Left lung (tissue), 10 donors: ENCODE results near the gene IDI2. TPM values are rescaled to one million over a fixed set of nuclear protein-coding genes. Genes with fewer than 3 reads are reported as not detected.
A peak's percentile ranks its signal among the peaks of the same experiment; 100 is the strongest.

Experiments
- ATAC-seq: fragments of 200-7000 bp; cut with Tn5 transposase; one replicate; pipeline ENCODE4 v1.9.1; 2020; ENCODE audit warnings: moderate library complexity
- DNase-seq, 4 donors: peaks; one replicate each; pipeline ENCODE4 v3.0.0-alpha.2; 2013 to 2020
- H3K27ac ChIP-seq, 2 donors: fragments of 200-600 bp; sonication (generic) in 1 of 2; one replicate each; pipeline versions ENCODE4 v1.5.0 to v1.8.0; 2020 to 2021
- H3K27me3 ChIP-seq, 2 donors: fragments of 200-600 bp; sonication (generic) in 1 of 2; one replicate each; pipeline versions ENCODE4 v1.5.0 to v1.8.0; 2020 to 2021
- H3K36me3 ChIP-seq, 2 donors: fragments of 200-600 bp; sonication (generic) in 1 of 2; one replicate each; pipeline versions ENCODE4 v1.5.0 to v1.8.0; 2020 to 2021
- H3K4me1 ChIP-seq, 2 donors: fragments of 200-600 bp; one replicate each; pipeline ENCODE4 v1.8.0; 2021
- H3K4me3 ChIP-seq, 2 donors: fragments of 200-600 bp; sonication (generic) in 1 of 2; one replicate each; pipeline versions ENCODE4 v1.5.0 to v1.8.0; 2020 to 2021; ENCODE audit warnings: mild to moderate bottlenecking in 1 of 2
- H3K9me3 ChIP-seq, 2 donors: fragments of 200-600 bp; sonication (generic) in 1 of 2; one replicate each; pipeline versions ENCODE4 v1.5.0 to v1.8.0; 2020 to 2021
- CTCF ChIP-seq, 2 donors: fragments of 200-600 bp; sonication (generic) in 1 of 2; IDR thresholded peaks; one replicate each; pipeline versions ENCODE4 v1.5.0 to v1.8.0; 2021; ENCODE audit warnings: antibody characterized with exemption in 2 of 2
- intact Hi-C, 2 donors: fragments of 100-400 bp; cut with DNase I; formaldehyde crosslinking; loops; one replicate each; pipeline versions ENCODE4 v1.11.2 to v1.14.2; 2022
- polyA plus RNA-seq, 6 donors: library from polyadenylated mRNA; unstranded; fragments of 120-200 nt; gene quantifications; one replicate each; pipeline ENCODE4 v1.2.1, GENCODE V29; 2013; ENCODE audit not compliant: insufficient read length in 6 of 6
- total RNA-seq, 2 donors: library from RNA; stranded (reverse); fragmentation: NEBNext Ultra II Directional; extraction: Animal tissue kit (Norgen Biotek cat#: 25700); gene quantifications; one replicate each; pipeline ENCODE4 v1.2.1, GENCODE V29; 2021
- donor health status: DM: no; HTN: yes; CAD: no.
- donor health status: DM: no; HTN: no; CAD: no.

Gene IDI2
- total and polyA plus RNA-seq, 8 donors: 0.17 to 0.24 (median 0.17) TPM; not detected in 5

GRCh38 chr10:1047937-1048336, 22.3 kb upstream of the IDI2 start:
- peaks cover 0 to 9% of the 10 kb centered on the region in 2 donors for H3K36me3 ChIP-seq
- no peaks in the 10 kb centered on the region for H3K27me3 ChIP-seq
- no peaks in the 10 kb centered on the region for H3K9me3 ChIP-seq
- H3K4me3 ChIP-seq: peak overlapping the region; percentile 52 to 89
- H3K27ac ChIP-seq: peak overlapping the region; percentile 97 to 100
- intact Hi-C loops: no loop called here
- no peak for ATAC-seq
- peaks cover 9 to 70% of the 10 kb centered on the region in 2 donors for H3K4me1 ChIP-seq
- no peak for DNase-seq
- no peak for TF ChIP-seq CTCF (IDR thresholded peaks at IDR 0.05)

- ATAC-seq (no peak), DNase-seq (no peak)
- H3K27me3 ChIP-seq: no peaks in the 10 kb centered on the region
- peak overlapping the region in 1 of 2 donors; percentile 96 for H3K27ac ChIP-seq
- H3K4me3 ChIP-seq: peak overlapping the region in 1 of 2 donors; percentile 8
- H3K9me3 ChIP-seq: no peaks in the 10 kb centered on the region
- H3K4me1 ChIP-seq: peaks cover 4 to 60% of the 10 kb centered on the region in 2 donors
- TF ChIP-seq CTCF (IDR thresholded peaks at IDR 0.05): no peak
- H3K36me3 ChIP-seq: peaks cover 3 to 29% of the 10 kb centered on the region in 2 donors
- intact Hi-C loops: no loop called here
Observed at GRCh38 chr10:1045415-1045814, 19.8 kb upstream of the IDI2 start.

DNA sequence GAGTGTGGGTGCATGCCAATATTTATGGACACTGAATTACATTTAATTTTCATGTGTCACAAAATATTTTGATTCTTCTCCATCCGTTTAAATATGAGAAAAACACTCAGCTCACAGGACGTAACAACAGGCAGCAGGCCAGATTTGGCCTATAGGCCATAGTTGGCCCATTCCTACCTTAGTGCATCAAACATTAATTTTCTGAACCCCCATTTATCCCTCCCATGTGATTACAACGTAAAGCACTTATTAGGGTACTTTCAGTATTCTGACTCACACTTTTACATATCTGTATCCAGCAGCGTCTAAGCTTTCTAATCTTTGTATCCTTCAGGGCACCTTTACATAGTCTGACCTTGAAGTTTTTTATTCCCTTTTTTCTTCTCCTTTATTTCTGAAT, 19.3 kb upstream of the IDI2 start:
- Histone ChIP-seq H3K27ac (peak overlapping the region in 1 of 2 donors; percentile 96), H3K4me1 (peaks cover 0 to 56% of the 10 kb centered on the region in 2 donors), H3K27me3 (no peaks in the 10 kb centered on the region), H3K36me3 (peaks cover 3 to 33% of the 10 kb centered on the region in 2 donors), H3K9me3 (no peaks in the 10 kb centered on the region), H3K4me3 (peak overlapping the region in 1 of 2 donors; percentile 8)
- ATAC-seq (no peak), DNase-seq (no peak)
- intact Hi-C loops: no loop called here
- no peak for TF ChIP-seq CTCF (IDR thresholded peaks at IDR 0.05)

DNA sequence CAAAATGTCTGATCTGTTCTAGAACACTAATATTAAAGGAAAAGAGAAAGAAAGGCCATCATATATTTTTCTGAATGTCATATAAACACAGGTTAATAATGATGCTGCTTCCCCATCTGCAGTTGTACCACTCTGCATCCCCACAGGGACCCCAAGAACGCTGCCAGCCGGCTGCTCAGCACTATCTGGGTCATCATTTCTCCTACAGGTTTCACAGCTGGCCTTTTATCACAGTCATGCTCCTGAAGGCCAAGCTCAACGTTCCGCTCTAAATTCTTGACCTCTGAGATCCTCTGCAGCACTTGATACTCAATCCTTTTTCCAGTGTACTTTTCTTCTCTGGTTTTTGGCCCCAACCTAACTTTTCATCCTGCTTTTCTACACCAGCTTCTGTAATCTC, 18.5 kb upstream of the IDI2 start:
- intact Hi-C loops: no loop called here
- Histone ChIP-seq H3K36me3 (peaks cover 3 to 41% of the 10 kb centered on the region in 2 donors), H3K27me3 (no peaks in the 10 kb centered on the region), H3K4me1 (peaks cover 0 to 52% of the 10 kb centered on the region in 2 donors), H3K9me3 (no peaks in the 10 kb centered on the region), H3K27ac (peak overlapping the region; percentile 49 to 96), H3K4me3 (peak overlapping the region in 1 of 2 donors; percentile 34)
- ATAC-seq (no peak), DNase-seq (no peak)
- no peak for TF ChIP-seq CTCF (IDR thresholded peaks at IDR 0.05)

- peaks cover 0 to 52% of the 10 kb centered on the region in 2 donors for H3K4me1 ChIP-seq
- TF ChIP-seq CTCF (IDR thresholded peaks at IDR 0.05): no peak
- H3K36me3 ChIP-seq: peaks cover 3 to 45% of the 10 kb centered on the region in 2 donors
- no peaks in the 10 kb centered on the region for H3K9me3 ChIP-seq
- peak overlapping the region; percentile 49 to 96 for H3K27ac ChIP-seq
- intact Hi-C loops: no loop called here
- ATAC-seq: peak; percentile 23
- DNase-seq: peak in 1 of 4 donors; percentile 53
- H3K4me3 ChIP-seq: peak overlapping the region in 1 of 2 donors; percentile 34
- H3K27me3 ChIP-seq: no peaks in the 10 kb centered on the region
Observed at GRCh38 chr10:1043532-1043995, 17.9 kb upstream of the IDI2 start.
